ENCODE measurements around the gene ZNF467.

ZNF467 gene

DNA sequence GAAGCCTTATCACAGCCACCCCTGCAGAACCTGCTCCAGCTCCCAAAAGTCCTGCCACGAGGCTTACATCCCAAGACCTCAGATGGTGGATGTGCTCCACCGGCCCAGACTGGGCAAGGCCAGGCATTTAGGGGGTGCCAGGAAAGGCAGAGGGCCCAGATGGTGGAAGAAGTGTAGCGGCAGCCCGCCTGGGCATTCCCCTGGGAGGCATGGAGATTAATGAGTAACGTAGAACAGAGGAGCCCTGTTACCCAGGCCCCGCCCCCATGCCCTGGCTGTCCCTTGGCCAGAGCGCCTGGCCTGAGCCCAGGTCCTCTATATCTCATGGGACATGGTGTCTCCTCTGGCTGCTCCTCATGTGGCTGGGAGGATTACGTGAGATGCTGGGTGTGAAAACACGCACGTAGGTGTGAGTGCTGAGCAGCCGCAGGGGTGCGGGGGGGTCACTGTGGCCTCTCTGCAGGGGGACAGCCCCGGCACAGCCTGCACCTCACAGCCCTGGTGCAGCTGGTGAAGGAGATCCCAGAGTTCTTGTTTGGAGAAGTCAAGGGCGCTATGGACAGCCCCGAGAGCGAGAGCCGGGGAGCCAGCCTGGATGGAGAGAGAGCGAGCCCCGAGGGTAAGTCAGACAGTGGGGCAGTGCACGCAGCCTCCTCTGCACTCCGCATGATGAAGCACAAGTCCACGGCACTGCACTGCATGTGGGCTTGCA is 52.9 kb downstream of the ZNF467 start:
- TF ChIP-seq, protein P1, sequence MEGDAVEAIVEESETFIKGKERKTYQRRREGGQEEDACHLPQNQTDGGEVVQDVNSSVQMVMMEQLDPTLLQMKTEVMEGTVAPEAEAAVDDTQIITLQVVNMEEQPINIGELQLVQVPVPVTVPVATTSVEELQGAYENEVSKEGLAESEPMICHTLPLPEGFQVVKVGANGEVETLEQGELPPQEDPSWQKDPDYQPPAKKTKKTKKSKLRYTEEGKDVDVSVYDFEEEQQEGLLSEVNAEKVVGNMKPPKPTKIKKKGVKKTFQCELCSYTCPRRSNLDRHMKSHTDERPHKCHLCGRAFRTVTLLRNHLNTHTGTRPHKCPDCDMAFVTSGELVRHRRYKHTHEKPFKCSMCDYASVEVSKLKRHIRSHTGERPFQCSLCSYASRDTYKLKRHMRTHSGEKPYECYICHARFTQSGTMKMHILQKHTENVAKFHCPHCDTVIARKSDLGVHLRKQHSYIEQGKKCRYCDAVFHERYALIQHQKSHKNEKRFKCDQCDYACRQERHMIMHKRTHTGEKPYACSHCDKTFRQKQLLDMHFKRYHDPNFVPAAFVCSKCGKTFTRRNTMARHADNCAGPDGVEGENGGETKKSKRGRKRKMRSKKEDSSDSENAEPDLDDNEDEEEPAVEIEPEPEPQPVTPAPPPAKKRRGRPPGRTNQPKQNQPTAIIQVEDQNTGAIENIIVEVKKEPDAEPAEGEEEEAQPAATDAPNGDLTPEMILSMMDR (IDR thresholded peaks at IDR 0.05) = no peak
- Histone ChIP-seq H3K4me2 (ENCODE audit: low read length) (no peak overlapping the region), H3K27me3 (ENCODE audit: control insufficient read depth, insufficient read depth, low read length) (no peaks in the 10 kb centered on the region), H3K4me1 (peaks cover 6% of the 10 kb centered on the region), H3K27ac (no peak overlapping the region), H3K9me3 (ENCODE audit: control insufficient read depth, low read length) (no peaks in the 10 kb centered on the region), H3K36me3 (ENCODE audit: control insufficient read depth, insufficient read depth, low read length) (no peaks in the 10 kb centered on the region), H2AFZ (no peak overlapping the region), H3K4me3 (ENCODE audit: low read depth, low read length) (no peak overlapping the region), H3K9ac (no peak overlapping the region), H3K79me2 (no peaks in the 10 kb centered on the region)

DNA sequence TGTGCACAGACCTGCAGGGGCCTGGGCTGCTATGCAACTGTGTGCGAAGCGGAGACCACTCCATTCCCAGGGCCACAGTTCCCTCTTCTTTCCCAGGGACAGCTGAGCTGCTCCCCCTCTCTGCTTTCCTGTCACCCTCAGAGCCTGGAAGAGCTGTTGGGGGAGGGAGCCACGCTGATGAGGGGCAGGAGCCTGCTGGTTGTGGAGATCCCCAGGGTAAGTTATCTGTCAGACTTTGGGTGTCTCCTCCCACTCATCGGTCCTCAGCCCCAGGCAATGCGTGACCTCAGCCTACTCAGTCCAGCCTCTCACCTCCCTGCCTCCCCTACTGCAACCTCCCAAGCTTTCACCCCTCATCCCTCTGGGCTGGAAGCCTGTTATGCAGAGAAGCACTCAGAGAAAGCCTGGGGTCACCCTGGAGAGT is 53.5 kb downstream of the ZNF467 start:
- H3K9ac ChIP-seq = no peak overlapping the region
- H3K27ac ChIP-seq = no peak overlapping the region
- no peaks in the 10 kb centered on the region for H3K9me3 ChIP-seq (ENCODE audit: control insufficient read depth, low read length)
- H3K4me2 ChIP-seq (ENCODE audit: low read length) = no peak overlapping the region
- TF ChIP-seq, protein P1 (IDR thresholded peaks at IDR 0.05) = no peak
- no peak overlapping the region for H3K4me3 ChIP-seq (ENCODE audit: low read depth, low read length)
- H3K27me3 ChIP-seq (ENCODE audit: control insufficient read depth, insufficient read depth, low read length) = no peaks in the 10 kb centered on the region
- H2AFZ ChIP-seq = no peak overlapping the region
- H3K36me3 ChIP-seq (ENCODE audit: control insufficient read depth, insufficient read depth, low read length) = no peaks in the 10 kb centered on the region
- no peaks in the 10 kb centered on the region for H3K79me2 ChIP-seq
- H3K4me1 ChIP-seq = peaks cover 7% of the 10 kb centered on the region

DNA sequence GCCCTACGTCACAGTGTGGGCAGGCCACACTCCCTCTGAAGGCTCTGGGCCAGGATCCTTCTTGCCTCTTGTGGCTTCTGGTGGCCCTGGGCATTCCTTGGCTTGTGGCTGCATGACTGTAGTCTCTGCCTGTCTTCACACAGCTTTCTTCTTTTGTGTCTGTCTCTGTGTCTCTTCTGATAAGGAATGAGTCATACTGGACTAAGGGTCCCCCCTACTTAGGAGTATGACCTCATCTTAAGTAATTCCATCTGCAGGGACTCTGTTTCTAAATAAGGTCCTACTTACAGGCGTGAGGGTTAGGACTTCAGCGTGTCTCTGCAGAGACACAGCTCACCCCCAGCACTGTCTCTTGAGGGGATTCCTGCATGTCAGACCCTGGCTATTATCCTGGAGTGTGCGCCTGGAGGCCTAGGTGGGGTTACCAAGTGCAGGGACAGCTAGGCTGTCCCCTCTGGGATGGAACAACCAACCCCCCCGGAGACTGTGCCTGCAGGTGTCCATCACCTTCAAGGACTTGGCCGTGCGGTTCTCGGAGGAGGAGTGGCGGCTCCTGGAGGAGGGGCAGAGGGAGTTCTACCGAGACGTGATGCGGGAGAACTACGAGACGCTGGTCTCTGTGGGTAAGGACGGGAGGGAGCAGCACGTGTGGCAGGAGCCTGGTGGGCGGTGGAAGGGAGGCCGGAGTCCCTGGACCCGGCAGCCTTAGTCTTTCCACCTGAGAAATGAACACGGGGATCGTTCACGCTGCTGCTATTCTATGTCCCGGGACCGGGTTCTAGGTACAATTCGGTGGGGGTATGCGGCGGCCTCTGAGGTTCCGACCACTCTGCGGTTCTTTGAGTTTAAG is 54.1 kb downstream of the ZNF467 start:
- Histone ChIP-seq H3K9me3 (ENCODE audit: control insufficient read depth, low read length) (no peaks in the 10 kb centered on the region), H3K27ac (no peak overlapping the region), H3K4me2 (ENCODE audit: low read length) (no peak overlapping the region), H3K36me3 (ENCODE audit: control insufficient read depth, insufficient read depth, low read length) (no peaks in the 10 kb centered on the region), H3K4me3 (ENCODE audit: low read depth, low read length) (no peak overlapping the region), H3K4me1 (peaks cover 7% of the 10 kb centered on the region), H3K27me3 (ENCODE audit: control insufficient read depth, insufficient read depth, low read length) (no peaks in the 10 kb centered on the region), H3K9ac (no peak overlapping the region), H3K79me2 (no peaks in the 10 kb centered on the region), H2AFZ (no peak overlapping the region)
- TF ChIP-seq, protein P1 (IDR thresholded peaks at IDR 0.05) = no peak

DNA sequence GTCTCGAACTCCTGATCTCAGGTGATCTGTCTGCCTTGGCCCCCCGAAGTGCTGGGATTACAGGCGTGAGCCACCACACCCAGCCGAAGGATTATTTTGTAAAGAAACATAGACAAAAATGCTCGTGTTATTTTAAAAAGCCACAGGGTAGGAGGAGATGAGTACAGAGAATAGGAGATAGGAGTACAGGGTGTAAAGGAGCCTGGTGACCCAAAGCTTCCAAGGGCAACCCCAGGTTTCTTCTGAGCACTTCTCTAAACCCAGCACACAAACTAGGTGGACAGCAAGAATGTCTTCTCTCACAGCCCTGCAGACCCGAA is 54.7 kb downstream of the ZNF467 start:
- Histone ChIP-seq H3K27ac (no peak overlapping the region), H3K9ac (no peak overlapping the region), H3K36me3 (ENCODE audit: control insufficient read depth, insufficient read depth, low read length) (no peaks in the 10 kb centered on the region), H3K4me2 (ENCODE audit: low read length) (no peak overlapping the region), H3K4me3 (ENCODE audit: low read depth, low read length) (no peak overlapping the region), H3K9me3 (ENCODE audit: control insufficient read depth, low read length) (no peaks in the 10 kb centered on the region), H3K27me3 (ENCODE audit: control insufficient read depth, insufficient read depth, low read length) (no peaks in the 10 kb centered on the region), H3K4me1 (peaks cover 7% of the 10 kb centered on the region), H3K79me2 (no peaks in the 10 kb centered on the region), H2AFZ (no peak overlapping the region)
- TF ChIP-seq, protein P1 (IDR thresholded peaks at IDR 0.05) = no peak

Data from parathyroid adenoma (tissue), 2 donors.